ENCODE data around the gene CARD11. TPM values are rescaled to one million over a fixed set of nuclear protein-coding genes. Genes with fewer than 3 reads are reported as not detected.

CARD11 gene
- total RNA-seq, 1 donor from 2014 or later, result 1.4 TPM

DNA sequence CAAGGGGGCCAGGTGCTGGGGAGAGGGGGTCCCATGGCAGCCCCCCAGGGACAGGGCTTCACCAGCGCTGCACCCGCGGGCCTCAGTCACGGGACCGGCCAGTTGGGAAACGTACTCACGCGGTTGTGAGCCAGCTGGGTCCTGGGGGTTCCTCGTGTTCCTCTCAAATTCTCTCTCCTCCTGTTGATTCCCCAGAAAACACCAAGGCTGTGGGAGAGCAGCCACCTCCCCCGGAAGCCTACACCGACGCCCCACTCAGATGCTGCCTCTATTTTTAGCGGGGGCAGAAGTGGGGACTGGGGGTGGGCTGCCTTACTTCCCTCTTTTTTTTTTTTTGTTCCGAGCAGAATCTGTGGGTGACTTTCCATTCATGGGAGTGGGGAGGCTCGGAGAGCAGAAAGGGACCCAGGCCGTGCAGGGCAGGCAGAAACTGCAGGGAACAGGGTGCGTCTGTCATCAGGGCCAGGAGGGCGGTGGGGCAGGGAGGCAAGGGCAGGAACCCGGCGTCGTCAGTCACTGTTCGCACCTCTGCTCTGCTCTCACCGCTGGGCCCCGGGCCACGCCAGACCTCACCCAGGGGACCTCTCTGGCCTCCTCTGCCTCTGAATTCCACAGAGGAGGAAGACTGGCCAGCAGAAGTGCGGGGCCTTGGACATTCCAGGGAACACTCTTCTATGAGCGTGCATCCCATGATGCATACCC is 63.1 kb downstream of the CARD11 start:
- no peak for DNase-seq

GRCh38 chr7:2979951-2980350 is 63.7 kb downstream of the CARD11 start:
- DNase-seq, result no peak

DNA sequence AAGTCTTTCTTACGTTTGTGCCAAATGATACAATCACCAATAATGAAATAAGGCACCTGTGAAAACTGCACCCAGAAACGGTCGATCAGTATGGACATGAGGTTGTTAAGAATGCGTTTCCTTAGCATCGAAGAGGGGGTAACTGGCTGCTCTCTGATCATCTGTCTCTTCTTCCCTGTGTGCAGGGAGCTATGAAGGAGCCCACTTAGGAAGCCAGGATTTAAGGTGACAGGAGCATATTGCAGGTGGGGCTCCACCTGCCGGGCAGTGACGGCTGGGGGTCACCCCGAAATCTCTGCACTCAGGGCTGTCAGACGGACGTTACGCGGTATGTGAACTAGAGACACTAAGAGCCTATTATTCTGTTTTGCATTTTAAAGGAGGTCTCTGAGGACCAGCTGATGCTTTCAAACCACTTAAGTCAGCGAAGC is 64.5 kb downstream of the CARD11 start:
- no peak for DNase-seq

DNA sequence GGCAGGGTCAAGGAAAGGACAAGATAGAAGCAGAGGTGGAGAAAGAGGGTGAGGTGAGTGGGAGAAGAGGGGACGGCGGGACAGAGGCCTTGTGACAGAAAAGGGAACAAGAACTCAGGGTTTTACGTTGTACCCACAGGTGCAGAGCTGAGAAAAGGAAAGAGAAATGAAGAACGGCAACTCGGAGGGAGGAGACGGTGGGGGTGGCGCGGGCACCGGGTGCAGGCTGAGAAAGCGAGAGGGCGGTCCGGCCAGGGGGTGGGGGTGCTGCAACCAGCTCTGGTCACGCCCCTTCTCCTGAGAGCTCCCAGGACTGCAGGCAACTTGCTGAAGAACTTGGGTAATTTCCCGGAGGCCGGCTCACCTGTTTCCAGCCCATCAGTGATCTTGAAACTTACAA is 65.3 kb downstream of the CARD11 start:
- DNase-seq, result no peak

DNA sequence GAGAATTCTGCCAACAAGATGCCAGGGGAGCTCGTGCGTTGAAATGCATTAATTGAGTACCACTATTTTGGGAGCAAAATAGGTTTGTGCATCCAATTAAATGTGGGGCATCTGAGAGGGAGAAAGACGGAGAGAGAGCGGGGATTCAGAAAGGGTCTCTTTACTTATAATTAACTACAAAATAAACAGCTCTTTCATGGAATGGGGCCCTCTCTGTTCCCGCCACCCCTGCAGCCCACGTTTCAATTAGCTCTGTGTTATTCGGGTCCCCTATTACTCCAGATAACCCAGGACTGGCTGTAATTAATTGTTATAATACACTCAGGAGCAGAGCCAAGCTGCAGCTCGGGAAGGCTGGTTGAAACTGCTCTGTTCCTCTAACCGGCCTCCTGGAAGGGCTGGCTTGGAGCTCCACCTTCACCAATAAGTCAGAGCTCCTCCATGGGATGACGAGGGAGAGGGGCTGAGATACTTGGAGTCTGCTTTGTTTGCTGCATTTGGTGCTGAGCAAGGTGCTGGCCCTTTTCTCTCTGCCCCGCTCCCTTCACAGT is 67.8 kb downstream of the CARD11 start:
- no peak for DNase-seq

GRCh38 chr7:2974093-2974819 is 69.4 kb downstream of the CARD11 start:
- DNase-seq, result no peak

GRCh38 chr7:2972835-2973161 is 70.9 kb downstream of the CARD11 start:
- no peak for DNase-seq

DNA sequence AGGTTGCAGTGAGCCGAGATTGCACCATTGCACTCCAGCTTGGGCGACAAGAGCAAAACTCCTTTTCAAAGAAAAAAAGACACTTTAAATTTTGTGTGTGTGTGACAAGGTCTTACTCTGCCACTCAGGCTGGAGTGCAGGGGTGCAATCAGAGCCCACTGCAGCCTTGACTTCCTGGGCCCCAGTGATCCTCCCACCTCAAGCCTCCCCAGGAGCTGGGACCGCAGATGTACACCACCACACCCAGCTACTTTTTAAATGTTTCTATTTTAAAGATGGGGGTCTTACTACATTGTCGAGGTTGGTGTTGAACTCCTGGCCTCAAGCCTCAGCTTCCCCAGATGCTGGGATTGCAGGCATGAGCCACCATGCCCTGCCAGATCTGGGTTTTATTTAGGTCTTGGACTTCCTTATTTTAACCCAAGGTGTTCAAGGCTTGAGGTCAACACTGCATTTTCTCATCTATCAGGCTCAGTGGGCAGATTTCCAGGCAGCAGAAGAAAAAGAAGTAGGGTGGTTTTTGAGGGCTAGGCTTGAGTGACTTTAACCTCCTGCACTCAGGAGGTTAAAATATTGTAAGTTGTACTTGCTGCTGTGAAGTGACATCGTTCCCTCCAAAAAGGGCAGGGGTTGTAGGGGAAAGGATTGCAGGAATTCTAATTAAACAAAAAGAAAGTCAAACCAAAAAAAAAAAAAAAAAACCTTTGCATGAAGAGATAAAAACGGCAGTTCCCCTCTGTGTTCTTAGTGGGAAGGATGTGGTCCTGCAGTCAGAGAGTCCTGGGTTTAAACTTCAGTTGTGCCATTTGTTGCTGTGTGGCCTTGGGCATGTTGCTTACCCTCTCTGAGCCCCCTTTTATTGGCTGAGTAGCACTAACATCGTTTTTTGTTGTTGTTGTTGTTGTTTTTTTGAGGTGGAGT is 71.5 kb downstream of the CARD11 start:
- no peak for DNase-seq

DNA sequence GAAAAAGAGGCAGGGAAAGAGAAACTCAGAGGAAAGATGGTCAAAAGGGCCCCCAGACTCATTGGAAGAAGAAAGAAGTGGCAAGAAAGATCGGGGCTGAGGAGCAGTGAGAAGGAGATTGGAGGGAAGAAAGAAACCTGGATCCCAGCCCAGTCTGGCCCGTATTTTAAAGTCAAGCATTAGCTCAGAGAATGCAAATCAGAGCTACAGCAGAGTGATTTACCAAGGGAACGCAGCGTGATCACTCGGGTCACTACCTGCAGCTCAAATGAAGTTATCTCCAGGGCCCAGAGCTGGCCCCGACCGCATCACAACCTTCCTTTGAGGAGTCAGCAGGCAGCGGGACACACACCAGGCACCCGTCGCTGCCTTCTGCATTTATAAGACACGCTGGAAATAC is 72.8 kb downstream of the CARD11 start:
- no peak for DNase-seq

GRCh38 chr7:2970307-2970664 is 73.4 kb downstream of the CARD11 start:
- DNase-seq, result no peak

DNA sequence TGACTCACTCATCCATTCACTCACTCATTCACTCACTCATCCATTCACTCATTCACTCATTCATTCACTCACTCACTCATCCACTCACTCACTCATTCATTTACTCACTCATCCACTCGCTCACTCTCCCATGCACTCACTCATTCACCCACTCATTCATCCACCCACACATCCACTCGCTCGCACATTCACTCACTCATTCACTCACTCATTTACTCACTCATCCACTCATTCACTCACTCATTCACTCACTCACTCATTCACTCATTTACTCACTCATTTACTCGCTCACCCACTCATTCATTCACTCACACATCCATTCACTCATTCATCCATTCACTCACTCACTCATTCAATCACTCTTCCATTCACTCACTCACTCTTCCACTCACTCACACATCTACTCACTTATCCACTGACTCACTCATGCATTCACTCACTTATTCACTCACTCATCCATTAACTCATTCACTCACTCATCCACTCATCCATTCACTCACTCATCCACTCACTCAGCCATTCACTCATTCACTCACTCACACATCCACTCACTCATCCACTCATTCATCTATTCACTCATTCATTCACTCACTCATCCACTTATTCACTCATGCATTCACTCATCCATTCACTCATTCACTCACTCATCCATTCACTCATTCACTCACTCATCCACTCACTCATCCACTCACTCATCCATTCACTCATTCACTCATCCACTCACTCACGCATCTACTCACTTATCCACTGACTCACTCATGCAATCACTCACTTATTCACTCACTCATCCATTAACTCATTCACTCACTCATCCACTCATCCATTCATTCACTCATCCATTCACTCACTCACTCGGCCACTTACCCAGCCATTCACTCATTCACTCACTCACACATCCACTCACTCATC is 74.0 kb downstream of the CARD11 start:
- no peak for DNase-seq

GRCh38 chr7:2968616-2969397 is 74.9 kb downstream of the CARD11 start:
- no peak for DNase-seq

DNA sequence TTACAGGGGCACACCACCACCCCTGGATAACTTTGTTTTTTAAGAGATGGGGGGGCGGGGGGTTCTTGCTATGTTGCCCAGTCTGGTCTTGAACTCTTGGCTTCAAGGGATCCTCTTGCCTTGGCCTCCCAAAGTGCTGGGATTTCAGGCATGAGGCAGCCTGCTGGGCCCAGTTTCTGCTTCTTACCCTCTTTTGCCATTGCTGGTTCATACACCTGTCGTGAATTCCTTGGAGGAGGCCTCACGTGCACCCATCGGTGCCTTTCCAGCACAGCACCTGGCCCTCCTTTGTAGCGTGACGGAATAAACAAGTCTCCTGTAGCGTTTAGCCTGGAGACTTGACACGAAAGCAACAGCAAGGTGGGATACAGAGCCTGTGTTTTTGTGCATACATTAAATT is 75.5 kb downstream of the CARD11 start:
- no peak for DNase-seq

DNA sequence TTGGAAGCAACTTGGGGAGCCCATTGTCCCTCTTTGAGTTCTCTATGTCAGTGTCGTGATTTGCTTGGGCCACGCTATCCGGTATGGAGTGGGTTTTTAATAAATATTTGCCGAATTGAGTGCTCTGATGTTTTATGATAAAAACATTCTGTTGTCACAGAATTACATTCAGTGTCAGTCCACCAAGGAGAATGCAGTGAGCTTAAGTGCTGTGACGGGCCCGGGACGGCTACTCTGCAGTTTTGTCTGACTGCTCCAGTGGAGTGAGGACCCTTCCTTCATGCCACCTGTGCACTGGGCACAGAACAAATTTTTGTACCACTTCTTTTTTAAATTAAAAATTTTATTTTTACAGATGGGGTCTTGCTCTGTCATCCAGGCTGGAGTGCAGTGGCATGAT is 76.0 kb downstream of the CARD11 start:
- DNase-seq, result no peak

DNA sequence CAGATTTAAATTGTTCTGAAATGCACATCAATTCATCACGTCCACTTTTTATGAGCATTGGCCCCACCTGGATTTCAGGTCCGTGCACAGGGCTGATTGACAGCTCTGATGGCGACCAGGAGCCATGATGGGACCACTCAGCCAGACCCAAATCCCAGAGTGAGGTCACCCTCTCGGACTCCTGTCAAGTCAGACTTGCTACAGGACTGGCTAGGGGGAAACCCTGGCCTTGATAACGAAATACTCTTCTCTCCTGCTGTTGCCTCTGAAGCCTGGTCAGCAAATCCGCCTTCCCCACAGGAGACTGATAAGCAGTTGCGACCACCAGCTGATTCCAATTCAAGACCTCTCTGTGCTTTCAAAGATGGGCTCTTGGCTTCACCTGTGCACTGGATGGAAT is 76.4 kb downstream of the CARD11 start:
- no peak for DNase-seq

DNA sequence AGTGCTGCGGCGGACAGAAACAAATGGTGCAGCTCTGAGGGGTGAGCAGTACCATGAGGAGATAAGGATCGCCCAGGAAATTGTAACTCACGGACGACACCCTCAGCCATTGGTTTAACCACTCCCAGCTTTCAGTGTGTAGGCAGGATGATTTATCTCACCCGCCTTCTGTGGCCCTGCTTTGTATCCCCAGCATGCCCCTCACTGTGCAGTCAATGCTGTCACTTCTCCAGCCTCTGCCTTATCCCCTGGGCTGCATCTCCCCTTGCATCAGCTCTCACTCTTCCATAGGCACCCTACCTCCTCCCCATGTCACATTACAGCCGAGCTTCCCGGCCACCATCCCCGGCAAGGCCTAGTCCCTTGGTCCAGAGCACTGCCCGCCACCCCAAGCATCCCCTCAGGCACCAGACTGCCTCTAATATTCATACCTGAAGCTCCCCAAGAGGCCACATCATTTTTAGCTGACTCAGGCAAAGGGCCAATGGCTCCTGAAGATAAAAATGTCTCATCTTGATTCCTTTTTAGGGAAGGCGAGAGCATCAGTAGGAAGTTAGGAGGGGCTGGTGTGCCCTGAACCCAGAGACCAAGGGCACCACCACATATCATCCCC is 77.1 kb downstream of the CARD11 start:
- no peak for DNase-seq

DNA sequence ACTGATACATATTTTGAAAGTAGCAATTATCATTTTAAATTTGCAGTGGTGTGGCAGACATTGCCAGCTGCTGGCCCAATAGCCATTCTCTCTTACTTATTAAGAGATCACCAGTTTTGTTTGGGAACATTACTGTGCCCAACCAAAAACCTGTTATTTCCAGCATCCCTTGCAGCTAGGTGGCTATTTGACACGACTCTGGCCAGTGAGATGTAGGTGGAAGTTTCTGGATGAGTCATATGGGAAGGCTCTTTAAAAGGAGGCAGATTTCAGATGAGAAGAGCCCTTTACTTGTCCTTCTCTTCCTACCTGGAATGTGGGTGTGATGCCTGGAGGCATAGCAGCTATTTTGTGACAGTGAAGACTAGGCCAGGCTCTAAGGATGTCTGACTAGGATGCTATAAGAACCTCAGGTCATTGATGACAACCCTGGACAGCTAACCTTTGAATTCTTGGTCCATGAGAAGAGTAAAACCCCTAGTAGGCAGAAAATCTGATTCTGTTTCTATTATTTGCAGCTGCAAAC is 77.9 kb downstream of the CARD11 start:
- DNase-seq, result no peak

DNA sequence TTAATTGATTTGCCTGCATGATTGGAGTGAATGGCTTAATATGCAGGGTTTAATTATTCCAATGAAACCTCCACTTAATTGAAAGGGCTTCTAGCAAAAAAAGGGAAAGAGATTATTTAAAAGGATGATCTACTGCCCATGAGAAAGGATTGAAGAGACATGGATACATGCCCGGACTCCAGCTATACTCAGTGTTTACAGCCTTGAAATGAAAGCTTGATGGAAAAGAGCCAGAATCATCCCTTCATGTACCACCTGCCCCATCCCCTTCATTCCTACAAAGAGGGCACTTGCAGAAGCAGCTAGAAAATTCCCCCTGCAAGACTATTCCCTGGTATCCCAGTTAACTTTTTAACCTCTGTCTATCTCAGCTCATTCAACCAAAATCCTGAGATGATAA is 78.4 kb downstream of the CARD11 start:
- no peak for DNase-seq

DNA sequence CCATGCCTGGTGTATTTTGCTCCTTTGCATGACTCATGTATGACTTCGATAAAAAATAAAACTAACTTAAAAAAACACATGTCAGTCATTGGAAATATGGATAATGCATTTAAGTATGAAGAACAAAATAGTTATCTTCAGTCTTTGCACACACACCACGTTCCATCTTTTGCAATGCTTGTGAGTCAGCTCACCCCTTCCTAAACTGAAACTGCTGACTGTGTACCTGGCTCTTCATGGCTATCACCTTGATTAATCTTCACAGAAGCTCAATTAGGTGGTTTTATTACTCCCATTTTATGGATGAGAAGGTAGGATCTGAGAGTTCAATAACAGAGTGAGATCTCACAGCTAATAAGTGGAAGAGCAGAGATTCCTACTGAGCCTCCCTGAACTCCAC is 79.5 kb downstream of the CARD11 start:
- DNase-seq, result no peak

DNA sequence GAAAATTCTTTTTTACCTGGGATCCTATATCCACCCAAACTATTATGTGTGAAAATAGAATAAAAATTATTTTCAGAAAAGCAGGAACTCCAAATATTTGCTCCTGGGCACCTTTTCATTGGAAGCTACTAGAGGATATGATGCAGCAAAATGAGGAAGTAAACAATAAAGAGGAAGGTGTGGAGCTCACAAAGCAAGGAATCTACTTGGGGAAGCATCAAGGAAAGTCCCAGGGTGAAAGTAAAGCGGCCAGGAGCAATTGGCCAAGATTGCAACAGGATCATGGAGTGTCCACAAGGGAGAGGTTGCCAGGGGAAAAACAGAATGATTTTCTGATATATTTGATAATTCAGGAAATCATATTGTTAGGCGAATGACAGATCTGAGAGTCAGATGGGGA is 80.8 kb downstream of the CARD11 start:
- DNase-seq, result no peak
